ENCODE measurements around the gene ZNF335. TPM values are rescaled to one million over a fixed set of nuclear protein-coding genes. Genes with fewer than 3 reads are reported as not detected.

ZNF335 gene
- polyA plus RNA-seq, 1 donor: 11.4 TPM

DNA sequence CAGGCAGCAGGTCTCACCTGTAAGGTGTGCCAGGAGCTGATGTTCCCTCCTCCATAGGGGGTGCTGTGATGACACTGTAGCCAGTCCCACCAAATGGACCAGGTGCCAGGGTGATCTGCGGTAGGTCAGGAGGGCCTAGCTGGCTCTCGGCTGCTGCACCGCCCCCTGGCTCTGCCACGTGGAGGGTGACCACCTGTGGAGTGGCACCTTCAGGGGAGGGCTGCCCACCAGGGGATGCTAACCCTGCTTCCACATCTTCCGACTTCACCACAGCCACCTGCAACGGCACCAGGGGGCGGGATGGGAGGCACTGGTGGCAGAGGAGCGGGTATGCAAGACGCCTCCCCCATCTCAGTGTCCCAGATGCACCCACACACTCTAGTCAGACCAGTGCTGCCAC lies 18.3 kb downstream of the ZNF335 start:
- no peak for DNase-seq (ENCODE audit: low read depth)

DNA sequence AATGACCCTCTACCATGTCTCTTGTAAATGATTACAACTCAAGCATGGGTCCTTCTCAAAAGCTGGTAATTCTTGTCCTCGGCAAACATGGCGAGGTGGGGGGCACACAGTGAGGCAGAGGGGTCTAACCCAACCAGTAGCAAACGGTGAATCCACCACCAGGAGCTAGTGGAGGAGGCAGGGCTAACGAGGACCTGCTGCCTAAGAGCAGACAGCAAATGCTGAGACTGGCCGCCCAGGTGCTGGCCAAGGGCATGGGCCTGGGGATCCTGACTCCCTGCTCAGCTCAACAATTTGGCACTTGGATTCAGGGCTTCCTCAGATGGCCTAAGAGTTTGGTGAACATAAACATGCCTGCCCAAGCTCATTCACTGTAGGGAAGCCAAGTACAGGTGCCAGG lies 19.1 kb downstream of the ZNF335 start:
- no peak for DNase-seq (ENCODE audit: low read depth)

DNA sequence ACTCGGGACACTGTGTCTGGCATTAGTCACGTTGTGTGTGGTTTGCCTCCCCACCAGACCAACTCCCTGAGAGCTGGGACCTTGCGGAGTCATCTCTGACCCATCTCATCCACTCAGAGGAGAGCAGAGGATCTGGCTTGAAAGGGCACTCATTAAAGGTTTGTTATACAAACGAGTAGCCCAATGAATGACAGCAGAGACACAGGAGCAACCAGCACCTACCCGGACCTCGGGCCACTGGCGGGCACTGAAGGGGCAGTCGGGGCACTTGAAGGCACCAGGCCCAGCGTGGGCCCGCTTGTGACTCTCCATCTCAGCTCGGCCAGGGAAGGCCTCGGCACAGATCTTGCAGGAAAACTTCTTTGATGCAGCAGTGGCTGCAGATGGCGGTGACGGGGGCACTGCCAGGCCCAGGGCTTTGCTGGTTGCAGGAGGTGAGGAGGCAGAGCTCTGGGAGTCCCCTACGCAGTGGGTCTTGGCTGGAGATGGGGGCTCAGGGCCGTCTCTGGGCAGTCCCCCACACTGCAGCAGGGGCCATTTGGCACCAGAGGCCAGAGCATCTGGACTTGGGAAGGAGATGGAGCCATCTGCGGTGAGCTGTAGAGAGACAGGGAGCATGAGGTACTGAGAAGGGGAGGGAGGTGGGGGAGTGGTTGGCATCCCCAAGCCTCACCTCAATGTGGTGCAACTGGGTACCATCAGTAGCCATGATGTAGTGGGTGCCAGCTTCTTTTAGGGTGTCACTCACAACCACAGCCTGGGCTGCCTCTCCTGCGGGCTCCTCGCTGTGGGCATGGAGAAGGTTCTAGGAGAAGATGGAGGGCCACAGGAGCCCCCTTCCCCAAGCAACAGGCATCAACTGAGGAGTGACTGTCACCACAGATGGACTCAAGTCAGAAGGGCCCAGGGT lies 19.8 kb downstream of the ZNF335 start:
- no peak for DNase-seq (ENCODE audit: low read depth)

- DNase-seq (ENCODE audit: low read depth): no peak
These were observed 21.7 kb downstream of the ZNF335 start for GRCh38 chr20:45950330-45950646.

GRCh38 chr20:45949542-45950329 lies 22.3 kb downstream of the ZNF335 start:
- DNase-seq (ENCODE audit: low read depth): no peak

DNA sequence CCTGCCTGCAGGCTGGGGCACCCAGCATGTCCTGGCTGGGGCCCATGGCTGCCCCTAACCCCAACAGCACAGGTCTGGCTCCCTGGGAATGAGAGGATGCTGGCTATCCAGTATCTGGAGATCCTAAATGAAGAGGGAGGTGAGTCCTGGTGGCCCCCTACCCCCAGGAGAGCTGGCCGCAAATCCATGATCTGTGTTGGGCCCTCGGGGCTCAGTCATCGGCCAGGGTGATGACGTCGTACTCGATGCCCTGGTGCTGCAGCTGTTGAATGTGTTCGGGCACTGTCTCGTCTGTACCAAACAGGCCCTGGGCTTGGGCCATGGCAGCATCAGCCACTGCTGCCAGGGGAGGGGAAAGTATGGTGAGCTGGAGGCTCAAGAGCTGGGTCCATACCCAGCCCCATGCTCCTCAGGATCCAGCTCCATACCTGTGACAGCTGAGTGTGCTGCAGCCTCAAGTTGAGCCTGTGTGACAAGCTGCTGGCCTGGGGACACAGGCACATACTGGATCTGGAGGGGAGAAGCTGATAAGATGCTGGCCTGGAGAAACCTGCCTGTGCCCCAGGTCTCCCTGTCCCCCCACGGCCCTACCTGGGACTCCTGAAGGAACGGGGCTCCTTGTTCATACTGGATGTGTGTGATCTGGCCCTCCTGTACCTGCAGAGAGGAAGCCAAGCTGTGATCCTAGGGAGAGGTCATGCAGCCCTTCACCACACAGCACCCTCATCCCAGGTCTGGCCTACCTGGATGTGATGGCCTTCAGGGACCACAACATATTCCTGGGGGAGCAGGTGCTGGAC lies 23.1 kb downstream of the ZNF335 start:
- no peak for DNase-seq (ENCODE audit: low read depth)

DNA sequence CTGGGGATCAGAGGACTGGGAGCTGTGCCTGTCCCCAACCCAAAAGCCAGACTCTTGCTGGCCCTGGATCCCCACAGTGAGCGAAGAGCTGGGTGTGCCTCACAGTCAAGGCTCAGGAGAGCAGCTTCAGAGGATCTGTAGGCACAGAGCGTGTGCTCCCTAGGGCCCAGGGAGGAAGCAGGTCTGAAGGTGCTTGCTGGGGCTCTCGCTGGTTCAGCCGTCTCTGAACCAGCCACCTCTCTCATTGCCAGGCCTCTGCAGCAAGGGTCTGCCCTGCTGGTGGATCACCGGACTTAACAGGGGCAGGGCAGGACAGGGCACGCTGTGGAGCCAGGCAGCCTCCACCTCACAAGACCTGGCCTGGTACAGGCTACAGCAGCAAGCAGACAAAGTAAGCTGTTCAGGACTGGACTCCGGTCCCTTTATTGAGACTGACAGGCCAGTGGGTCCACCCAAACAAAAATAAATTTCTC lies 23.7 kb downstream of the ZNF335 start:
- DNase-seq (ENCODE audit: low read depth): no peak

DNA sequence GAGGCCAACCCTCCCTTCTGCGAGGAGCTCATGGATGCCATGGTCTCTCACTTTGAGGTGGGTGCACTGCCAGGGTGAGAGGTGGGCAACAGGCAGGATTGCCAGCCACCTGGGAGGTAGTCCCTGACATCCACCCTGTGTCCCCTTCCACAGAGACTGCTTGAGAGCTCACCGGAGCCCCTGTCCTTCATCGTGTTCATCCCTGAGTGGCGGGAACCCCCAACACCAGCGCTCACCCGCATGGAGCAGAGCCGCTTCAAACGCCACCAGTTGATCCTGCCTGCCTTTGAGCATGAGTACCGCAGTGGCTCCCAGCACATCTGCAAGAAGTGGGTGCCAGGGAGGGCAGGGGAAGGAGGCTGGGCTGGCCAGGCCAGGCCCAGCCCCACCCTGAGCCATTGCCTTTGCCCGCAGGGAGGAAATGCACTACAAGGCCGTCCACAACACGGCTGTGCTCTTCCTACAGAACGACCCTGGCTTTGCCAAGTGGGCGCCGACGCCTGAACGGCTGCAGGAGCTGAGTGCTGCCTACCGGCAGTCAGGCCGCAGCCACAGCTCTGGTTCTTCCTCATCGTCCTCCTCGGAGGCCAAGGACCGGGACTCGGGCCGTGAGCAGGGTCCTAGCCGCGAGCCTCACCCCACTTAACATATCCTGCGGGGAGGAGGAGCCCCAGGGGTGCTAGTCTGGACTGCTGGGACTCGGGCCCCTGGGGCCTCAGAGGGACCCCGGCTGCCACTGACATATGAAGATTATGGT lies 24.7 kb downstream of the ZNF335 start:
- no peak for DNase-seq (ENCODE audit: low read depth)

DNA sequence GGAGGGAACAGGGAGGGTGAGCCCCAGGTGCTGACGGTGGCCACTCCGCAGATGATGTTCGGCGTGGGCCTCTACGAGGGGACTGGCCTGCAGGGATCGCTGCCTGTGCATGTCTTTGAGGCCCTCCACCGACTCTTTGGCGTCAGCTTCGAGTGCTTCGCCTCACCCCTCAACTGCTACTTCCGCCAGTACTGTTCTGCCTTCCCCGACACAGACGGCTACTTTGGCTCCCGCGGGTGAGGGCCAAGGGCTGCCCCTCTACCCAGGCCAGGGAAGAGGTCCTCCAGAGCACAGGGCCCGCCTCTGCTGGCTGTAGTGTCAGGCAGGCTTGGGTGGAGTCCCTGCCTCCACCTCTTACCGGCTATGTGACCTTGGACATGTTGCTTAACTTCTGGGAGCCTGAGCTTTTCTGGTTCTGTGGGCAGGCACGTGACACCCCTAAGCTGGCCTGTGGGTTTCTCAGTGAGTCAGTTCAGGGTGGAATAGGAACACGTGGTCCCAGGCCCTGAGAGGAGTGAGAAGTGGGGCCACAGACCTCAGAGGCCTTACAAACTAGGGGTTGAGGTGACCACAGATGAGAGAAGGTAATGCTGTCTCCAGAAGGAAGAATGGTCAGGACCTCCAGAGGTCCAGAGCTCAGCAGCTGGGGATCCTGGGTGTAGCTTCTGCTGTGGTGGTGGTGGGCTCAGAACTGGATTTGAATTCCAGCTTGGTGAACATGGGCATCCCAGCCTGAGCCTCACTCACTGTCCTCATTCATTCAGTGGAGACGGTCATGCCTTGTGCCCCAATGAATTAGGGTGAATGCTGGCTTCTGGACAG lies 25.6 kb downstream of the ZNF335 start:
- no peak for DNase-seq (ENCODE audit: low read depth)

DNA sequence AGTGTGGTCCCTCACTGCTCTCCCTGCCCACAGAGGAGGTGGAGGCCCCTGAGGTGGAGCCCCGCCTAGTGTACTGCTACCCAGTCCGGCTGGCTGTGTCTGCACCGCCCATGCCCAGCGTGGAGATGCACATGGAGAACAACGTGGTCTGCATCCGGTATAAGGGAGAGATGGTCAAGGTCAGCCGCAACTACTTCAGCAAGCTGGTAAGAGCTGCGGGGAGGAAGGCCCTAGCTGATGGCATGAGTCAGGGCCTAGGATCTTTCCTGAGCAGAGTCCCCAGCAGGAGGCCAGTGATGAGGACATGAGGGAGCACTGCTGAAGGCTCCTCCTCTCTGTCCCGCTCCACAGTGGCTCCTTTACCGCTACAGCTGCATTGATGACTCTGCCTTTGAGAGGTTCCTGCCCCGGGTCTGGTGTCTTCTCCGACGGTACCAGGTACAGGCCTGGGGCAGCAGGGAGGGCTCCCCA lies 26.3 kb downstream of the ZNF335 start:
- no peak for DNase-seq (ENCODE audit: low read depth)

- DNase-seq (ENCODE audit: low read depth): no peak
These were observed 26.9 kb downstream of the ZNF335 start for GRCh38 chr20:45944965-45945677.

- DNase-seq (ENCODE audit: low read depth): no peak
These were observed 27.6 kb downstream of the ZNF335 start for GRCh38 chr20:45944151-45944964.

DNA sequence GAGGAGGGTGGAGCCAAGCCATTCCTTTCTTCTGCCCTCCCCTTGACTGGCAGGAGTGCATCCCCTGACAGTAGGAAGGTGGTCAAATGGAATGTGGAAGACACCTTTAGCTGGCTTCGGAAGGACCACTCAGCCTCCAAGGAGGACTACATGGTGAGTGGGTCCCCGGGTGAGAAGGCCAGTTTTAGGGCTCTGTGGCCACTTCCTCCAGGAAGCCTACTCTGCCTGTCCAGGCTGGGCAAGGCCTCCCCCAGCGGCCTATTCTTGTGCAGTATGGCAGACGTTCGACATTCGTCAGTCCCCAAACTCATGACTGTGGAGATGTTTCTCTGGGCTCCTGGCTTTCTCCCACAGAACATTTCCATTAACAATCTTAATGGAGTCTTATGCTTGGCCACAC lies 28.4 kb downstream of the ZNF335 start:
- no peak for DNase-seq (ENCODE audit: low read depth)

DNA sequence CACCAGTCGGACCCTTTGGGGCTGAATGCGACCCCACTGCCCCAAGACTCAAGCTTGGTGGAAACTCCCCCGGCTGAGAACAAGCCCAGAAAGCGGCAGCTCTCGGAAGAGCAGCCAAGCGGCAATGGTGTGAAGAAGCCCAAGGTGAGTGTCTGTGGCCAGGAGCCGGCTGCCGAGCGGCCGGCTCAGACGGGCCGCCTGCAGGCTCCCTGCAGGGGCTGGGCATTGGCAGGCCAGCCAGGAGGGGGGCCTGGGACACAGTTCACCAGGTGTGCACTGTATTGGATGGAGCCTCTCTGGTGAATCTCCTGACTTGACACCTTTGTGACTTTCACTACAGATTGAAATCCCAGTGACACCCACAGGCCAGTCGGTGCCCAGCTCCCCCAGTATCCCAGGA lies 31.5 kb downstream of the ZNF335 start:
- DNase-seq (ENCODE audit: low read depth): no peak

DNA sequence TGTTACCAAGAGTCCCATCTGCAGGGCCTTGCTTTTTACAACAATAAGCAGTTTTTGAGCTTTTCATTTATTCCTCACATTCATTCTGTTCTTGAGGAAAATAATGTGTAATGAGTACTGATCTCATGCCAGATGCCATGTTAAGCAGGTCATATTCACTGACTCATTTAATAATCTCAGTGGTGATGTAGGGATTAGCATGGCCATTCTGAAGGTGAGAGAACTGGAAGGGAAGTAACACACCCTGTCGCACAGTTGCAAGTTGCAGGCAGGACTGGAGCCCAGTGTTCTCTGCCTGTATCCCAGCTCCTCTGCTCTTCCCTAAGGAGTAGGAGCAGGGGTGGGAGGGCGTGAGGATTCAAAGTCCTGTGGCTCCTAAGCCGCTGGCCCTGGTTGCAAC lies 31.9 kb downstream of the ZNF335 start:
- no peak for DNase-seq (ENCODE audit: low read depth)

- no peak for DNase-seq (ENCODE audit: low read depth)
These were observed 33.1 kb downstream of the ZNF335 start for GRCh38 chr20:45938727-45939438.

DNA sequence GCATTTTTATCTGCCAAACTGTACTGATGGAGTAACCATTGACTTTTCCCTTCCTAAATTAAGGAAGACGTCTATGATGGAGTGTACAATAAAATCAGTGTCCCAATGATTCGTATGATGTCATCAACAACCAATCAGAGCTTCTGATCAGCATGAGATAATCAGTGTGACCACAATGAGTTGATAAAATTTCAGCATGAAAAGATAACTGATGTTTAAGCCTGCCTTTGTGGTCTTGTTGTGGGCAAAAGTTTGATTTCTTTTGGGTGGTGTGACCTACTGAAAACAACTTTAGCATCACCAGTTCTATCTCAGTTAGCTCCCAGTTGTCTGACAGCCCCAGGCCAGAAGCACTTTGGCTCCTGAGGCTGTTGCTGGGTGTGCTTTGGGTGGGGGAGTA lies 34.2 kb downstream of the ZNF335 start:
- no peak for DNase-seq (ENCODE audit: low read depth)

DNA sequence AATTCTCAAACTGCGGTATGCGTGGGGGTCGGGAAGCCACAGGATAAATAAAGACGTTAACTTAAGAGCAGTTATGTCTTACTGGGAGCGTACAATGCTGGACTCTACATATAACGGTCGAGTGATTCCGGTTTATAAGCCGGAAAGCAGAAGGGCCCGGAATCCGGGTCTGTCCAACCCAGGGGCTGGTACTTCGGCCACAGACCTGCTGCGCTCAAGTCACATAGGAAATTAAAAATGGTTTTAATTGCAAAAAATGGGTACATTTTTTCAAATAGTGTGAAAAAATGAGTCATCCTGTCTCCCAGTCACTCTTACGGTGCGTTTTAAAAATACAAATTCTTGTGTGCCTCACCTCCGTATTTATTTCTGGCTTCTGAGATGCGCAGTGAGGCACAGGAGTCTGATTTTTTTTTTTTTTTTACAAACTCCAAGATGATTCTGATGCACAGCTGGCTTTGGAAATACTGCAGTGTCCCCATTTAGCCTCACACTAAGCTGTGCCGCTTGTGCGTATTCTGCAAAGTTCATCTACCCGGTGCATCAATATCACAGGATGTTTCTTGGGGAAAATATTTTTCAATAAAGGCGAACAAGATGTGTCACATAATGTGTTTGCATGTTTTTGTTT lies 36.5 kb downstream of the ZNF335 start:
- no peak for DNase-seq (ENCODE audit: low read depth)

All from forelimb muscle (tissue), 1 donor.